ENCODE measurements around the gene ATG13.

DNA sequence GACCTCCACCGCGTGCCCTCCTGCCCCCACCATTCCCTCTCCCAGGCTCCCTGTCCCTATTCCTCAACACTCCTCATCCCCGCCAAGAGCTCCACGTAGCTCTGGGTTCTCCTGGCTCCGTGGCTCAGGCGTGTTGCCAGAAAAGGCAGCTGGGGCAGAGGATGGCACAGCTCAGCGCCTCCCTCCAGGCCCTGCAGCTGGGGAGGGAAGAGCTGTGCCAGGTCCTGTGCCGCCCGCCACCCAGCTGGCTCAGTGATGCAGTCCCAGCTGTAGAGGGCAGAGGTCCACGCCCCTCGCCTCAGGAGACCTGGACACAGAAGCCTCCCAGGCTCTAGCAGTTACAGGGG lies 78.8 kb downstream of the ATG13 start:
- TF ChIP-seq, protein P1, sequence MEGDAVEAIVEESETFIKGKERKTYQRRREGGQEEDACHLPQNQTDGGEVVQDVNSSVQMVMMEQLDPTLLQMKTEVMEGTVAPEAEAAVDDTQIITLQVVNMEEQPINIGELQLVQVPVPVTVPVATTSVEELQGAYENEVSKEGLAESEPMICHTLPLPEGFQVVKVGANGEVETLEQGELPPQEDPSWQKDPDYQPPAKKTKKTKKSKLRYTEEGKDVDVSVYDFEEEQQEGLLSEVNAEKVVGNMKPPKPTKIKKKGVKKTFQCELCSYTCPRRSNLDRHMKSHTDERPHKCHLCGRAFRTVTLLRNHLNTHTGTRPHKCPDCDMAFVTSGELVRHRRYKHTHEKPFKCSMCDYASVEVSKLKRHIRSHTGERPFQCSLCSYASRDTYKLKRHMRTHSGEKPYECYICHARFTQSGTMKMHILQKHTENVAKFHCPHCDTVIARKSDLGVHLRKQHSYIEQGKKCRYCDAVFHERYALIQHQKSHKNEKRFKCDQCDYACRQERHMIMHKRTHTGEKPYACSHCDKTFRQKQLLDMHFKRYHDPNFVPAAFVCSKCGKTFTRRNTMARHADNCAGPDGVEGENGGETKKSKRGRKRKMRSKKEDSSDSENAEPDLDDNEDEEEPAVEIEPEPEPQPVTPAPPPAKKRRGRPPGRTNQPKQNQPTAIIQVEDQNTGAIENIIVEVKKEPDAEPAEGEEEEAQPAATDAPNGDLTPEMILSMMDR (IDR thresholded peaks at IDR 0.05): no peak
- no peak for TF ChIP-seq POLR2A (IDR thresholded peaks at IDR 0.05)

All from right lobe of liver (tissue), 4 donors.